ENCODE results near the gene ZMIZ1.
A peak's percentile ranks its signal among the peaks of the same experiment; 100 is the strongest.

Gene ZMIZ1

DNA sequence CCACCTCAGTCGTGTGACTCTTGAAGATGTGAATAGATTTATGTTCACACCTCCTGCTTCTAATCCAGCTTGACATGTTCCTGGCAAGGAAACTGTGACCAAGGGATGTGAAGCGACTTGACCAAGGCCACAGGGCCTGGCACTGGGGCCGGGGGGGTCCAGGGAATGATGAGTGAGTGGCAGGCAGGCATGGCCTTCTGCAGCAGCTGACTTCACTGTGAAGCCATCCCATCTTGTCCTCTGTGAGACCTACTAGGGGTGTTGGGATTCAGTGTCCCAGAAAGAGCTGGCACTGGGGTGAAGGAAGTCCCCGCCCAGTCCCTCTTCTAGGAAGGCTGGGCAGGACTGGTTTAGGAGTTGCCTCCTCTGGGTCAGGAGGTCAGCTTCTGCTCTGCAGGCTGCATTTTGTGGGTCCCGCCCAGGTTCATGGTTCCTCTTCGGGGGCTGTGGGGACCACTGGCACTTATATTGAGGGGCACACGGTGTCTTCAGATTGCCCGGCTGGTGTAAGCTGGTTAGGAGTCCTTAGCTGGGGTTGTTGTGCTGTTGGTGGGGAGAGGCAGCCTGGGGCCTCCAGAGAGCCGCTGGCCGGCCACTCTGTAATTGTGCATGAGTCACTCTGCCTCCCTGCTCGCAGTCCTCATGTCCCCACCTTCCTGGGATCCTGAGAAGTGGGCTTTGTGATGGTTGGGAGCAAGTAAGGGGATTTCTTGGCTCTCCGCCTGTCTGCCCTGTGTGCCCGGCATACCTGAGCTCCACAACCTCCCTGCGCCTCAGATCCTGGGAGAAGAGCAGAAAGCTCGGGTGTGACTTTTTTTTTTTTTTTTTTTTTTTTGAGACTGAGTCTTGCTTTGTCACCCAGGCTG lies 11.0 kb downstream of the ZMIZ1 start:
- 55% methylated on average over 12 of the region's 15 CpGs for WGBS
- H3K4me1 ChIP-seq (ENCODE audit: control insufficient read depth, insufficient read depth, low read depth, low read length) = peaks cover 88% of the 10 kb centered on the region
- H4K8ac ChIP-seq (ENCODE audit: low read length) = peak overlapping the region; percentile 45

DNA sequence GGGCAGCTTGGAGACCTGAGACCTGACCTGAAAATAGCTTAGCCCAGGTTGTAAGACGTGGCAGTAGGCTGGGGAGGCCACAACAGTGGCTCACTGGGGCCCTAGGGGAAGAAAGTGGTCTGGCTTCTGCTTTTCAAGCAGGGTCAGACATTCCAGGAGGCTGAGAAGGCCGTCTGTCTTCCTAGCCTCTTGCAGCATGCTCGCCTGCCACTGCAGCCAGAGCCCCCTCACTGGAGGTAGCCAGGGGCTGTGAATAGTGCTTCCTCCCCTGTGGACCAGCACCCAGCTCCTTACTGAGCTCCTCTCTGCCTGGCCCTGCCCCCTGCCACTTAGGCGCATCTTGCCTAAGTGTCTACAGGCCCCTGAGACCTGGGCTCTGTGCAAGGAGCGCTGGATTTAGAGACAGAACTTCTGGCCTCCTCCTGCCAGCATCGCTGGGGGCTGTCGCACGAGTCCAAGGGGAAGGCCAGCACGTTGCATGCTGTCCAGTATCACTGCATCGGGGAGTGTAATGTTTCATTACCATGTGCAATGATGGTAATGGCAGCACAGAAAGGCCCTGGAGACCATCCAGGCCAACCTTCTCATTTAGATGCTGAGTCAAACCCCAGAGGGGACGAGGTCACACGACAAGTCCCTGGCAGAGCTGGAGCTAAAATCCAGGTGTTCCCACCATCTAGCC lies 12.7 kb downstream of the ZMIZ1 start:
- Histone ChIP-seq H2AFZ (ENCODE audit: low read depth, low read length) (no peak overlapping the region), H3K4me3 (ENCODE audit: insufficient read depth in 1 of 2, low read depth in 1 of 2, low read length in 2 of 2) (peak overlapping the region in 1 of 2 experiments; percentile 40), H3K4me2 (ENCODE audit: low read length, poor library complexity, severe bottlenecking) (no peak overlapping the region), H3K18ac (ENCODE audit: low read depth in 1 of 2, low read length in 2 of 2) (peak overlapping the region; percentile 6 to 86), H3K4me1 (ENCODE audit: control insufficient read depth, insufficient read depth, low read depth, low read length) (peaks cover 85% of the 10 kb centered on the region), H2BK12ac (ENCODE audit: low read length in 2 of 2) (peak overlapping the region in 1 of 2 experiments; percentile 23), H3K27me3 (ENCODE audit: control insufficient read depth in 1 of 2, insufficient read depth in 1 of 2, low read length in 2 of 2) (no peaks in the 10 kb centered on the region), H3K9ac (ENCODE audit: low read length) (peak overlapping the region; percentile 71), H2BK120ac (ENCODE audit: low read depth, low read length) (no peak overlapping the region), H4K8ac (ENCODE audit: low read length) (peak overlapping the region; percentile 4), H2BK15ac (ENCODE audit: low read depth, poor library complexity, severe bottlenecking) (no peak overlapping the region), H3K27ac (ENCODE audit: low read length, poor library complexity, severe bottlenecking) (peak overlapping the region; percentile 31), H3K23ac (ENCODE audit: low read length in 2 of 2) (peak overlapping the region in 1 of 2 experiments; percentile 66), H2AK5ac (ENCODE audit: low read length, severe bottlenecking) (no peak overlapping the region), H3K79me1 (replicated peaks; ENCODE audit: low read length, poor library complexity, severe bottlenecking) (no peaks in the 10 kb centered on the region), H4K91ac (ENCODE audit: low read length) (peak overlapping the region; percentile 10), H3K9me3 (ENCODE audit: control insufficient read depth, low read length) (no peaks in the 10 kb centered on the region), H3K36me3 (ENCODE audit: control insufficient read depth in 1 of 2, insufficient read depth in 2 of 2, low read depth in 1 of 2, low read length in 2 of 2) (peaks cover 21 to 27% of the 10 kb centered on the region in 2 experiments), H3K14ac (ENCODE audit: low read length in 2 of 2) (peak overlapping the region in 1 of 2 experiments; percentile 45), H2BK5ac (ENCODE audit: low read depth, low read length, poor library complexity, severe bottlenecking) (no peak overlapping the region), H3K4ac (ENCODE audit: low read depth in 1 of 2, low read length in 2 of 2) (peak overlapping the region in 1 of 2 experiments; percentile 41)
- 40% methylated on average over 12 of the region's 12 CpGs for WGBS
- DNase-seq = peak; percentile 94

More for the DNA sequence above, 11.0 kb downstream of the ZMIZ1 start:
- peak overlapping the region in 1 of 2 experiments; percentile 44 for H3K14ac ChIP-seq (ENCODE audit: low read length in 2 of 2)
- no peaks in the 10 kb centered on the region for H3K27me3 ChIP-seq (ENCODE audit: control insufficient read depth in 1 of 2, insufficient read depth in 1 of 2, low read length in 2 of 2)
- H2AK5ac ChIP-seq (ENCODE audit: low read length, severe bottlenecking) = peak overlapping the region; percentile 40
- H3K18ac ChIP-seq (ENCODE audit: low read depth in 1 of 2, low read length in 2 of 2) = peak overlapping the region; percentile 73 to 79
- H2AFZ ChIP-seq (ENCODE audit: low read depth, low read length) = no peak overlapping the region
- H3K36me3 ChIP-seq (ENCODE audit: control insufficient read depth in 1 of 2, insufficient read depth in 2 of 2, low read depth in 1 of 2, low read length in 2 of 2) = peaks cover 19 to 21% of the 10 kb centered on the region in 2 experiments
- H2BK5ac ChIP-seq (ENCODE audit: low read depth, low read length, poor library complexity, severe bottlenecking) = no peak overlapping the region
- DNase-seq = peak; percentile 90
- no peak overlapping the region for H3K4me3 ChIP-seq (ENCODE audit: insufficient read depth in 1 of 2, low read depth in 1 of 2, low read length in 2 of 2)
- H3K23ac ChIP-seq (ENCODE audit: low read length in 2 of 2) = no peak overlapping the region
- peak overlapping the region; percentile 60 to 71 for H3K4ac ChIP-seq (ENCODE audit: low read depth in 1 of 2, low read length in 2 of 2)
- H3K79me1 ChIP-seq (replicated peaks; ENCODE audit: low read length, poor library complexity, severe bottlenecking) = no peaks in the 10 kb centered on the region
- H3K4me2 ChIP-seq (ENCODE audit: low read length, poor library complexity, severe bottlenecking) = no peak overlapping the region
- peak overlapping the region; percentile 23 to 59 for H2BK12ac ChIP-seq (ENCODE audit: low read length in 2 of 2)
- peak overlapping the region; percentile 29 for H2BK120ac ChIP-seq (ENCODE audit: low read depth, low read length)
- H3K9me3 ChIP-seq (ENCODE audit: control insufficient read depth, low read length) = no peaks in the 10 kb centered on the region
- no peak overlapping the region for H2BK15ac ChIP-seq (ENCODE audit: low read depth, poor library complexity, severe bottlenecking)
- peak overlapping the region; percentile 64 for H4K91ac ChIP-seq (ENCODE audit: low read length)
- peak overlapping the region; percentile 54 for H3K9ac ChIP-seq (ENCODE audit: low read length)
- no peak overlapping the region for H3K27ac ChIP-seq (ENCODE audit: low read length, poor library complexity, severe bottlenecking)

DNA sequence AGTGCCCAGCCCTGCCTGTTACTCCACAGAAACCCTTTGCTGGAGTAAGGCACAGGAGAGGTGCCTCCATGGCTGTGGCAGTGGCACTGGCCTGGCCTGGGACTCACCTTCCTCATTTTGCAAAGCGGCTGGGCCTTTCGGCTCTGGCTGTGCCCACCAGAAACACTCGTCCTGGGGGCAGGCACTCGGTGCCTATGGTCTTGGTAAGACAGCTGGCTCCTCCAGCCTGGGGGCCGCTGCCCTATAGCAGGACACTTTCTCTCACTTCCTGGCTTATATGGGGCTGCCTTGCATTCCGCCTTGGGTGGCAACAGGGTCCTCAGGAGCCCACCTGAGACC lies 13.2 kb downstream of the ZMIZ1 start:
- Histone ChIP-seq H2BK5ac (ENCODE audit: low read depth, low read length, poor library complexity, severe bottlenecking) (no peak overlapping the region), H2BK120ac (ENCODE audit: low read depth, low read length) (no peak overlapping the region), H3K14ac (ENCODE audit: low read length in 2 of 2) (peak overlapping the region in 1 of 2 experiments; percentile 72), H2BK15ac (ENCODE audit: low read depth, poor library complexity, severe bottlenecking) (no peak overlapping the region), H3K9me3 (ENCODE audit: control insufficient read depth, low read length) (no peaks in the 10 kb centered on the region), H3K4ac (ENCODE audit: low read depth in 1 of 2, low read length in 2 of 2) (peak overlapping the region in 1 of 2 experiments; percentile 19), H3K4me2 (ENCODE audit: low read length, poor library complexity, severe bottlenecking) (no peak overlapping the region), H3K79me1 (replicated peaks; ENCODE audit: low read length, poor library complexity, severe bottlenecking) (no peaks in the 10 kb centered on the region), H3K27me3 (ENCODE audit: control insufficient read depth in 1 of 2, insufficient read depth in 1 of 2, low read length in 2 of 2) (no peaks in the 10 kb centered on the region), H3K23ac (ENCODE audit: low read length in 2 of 2) (peak overlapping the region in 1 of 2 experiments; percentile 40), H4K8ac (ENCODE audit: low read length) (no peak overlapping the region), H2BK12ac (ENCODE audit: low read length in 2 of 2) (peak overlapping the region in 1 of 2 experiments; percentile 23), H3K9ac (ENCODE audit: low read length) (peak overlapping the region; percentile 71), H4K91ac (ENCODE audit: low read length) (peak overlapping the region; percentile 10), H3K36me3 (ENCODE audit: control insufficient read depth in 1 of 2, insufficient read depth in 2 of 2, low read depth in 1 of 2, low read length in 2 of 2) (peaks cover 21 to 25% of the 10 kb centered on the region in 2 experiments), H3K4me1 (ENCODE audit: control insufficient read depth, insufficient read depth, low read depth, low read length) (peaks cover 82% of the 10 kb centered on the region), H3K4me3 (ENCODE audit: insufficient read depth in 1 of 2, low read depth in 1 of 2, low read length in 2 of 2) (peak overlapping the region in 1 of 2 experiments; percentile 40), H3K18ac (ENCODE audit: low read depth in 1 of 2, low read length in 2 of 2) (peak overlapping the region; percentile 1 to 86), H3K27ac (ENCODE audit: low read length, poor library complexity, severe bottlenecking) (no peak overlapping the region), H2AFZ (ENCODE audit: low read depth, low read length) (no peak overlapping the region), H2AK5ac (ENCODE audit: low read length, severe bottlenecking) (no peak overlapping the region)
- DNase-seq = no peak
- 96% methylated on average over 6 of the region's 6 CpGs for WGBS

Data from mesenchymal stem cell (in vitro differentiated cells and primary cell).